GM21381 (cell line): ENCODE measurements around the gene MAGI1.

ENCODE experiments used
- ATAC-seq: cut with Tn5 transposase; IDR thresholded peaks from one replicate; pipeline ENCODE4 v1.9.1; 2021; ENCODE audit warnings: mild to moderate bottlenecking, moderate library complexity; ENCODE audit not compliant: unreplicated experiment

Gene MAGI1

DNA sequence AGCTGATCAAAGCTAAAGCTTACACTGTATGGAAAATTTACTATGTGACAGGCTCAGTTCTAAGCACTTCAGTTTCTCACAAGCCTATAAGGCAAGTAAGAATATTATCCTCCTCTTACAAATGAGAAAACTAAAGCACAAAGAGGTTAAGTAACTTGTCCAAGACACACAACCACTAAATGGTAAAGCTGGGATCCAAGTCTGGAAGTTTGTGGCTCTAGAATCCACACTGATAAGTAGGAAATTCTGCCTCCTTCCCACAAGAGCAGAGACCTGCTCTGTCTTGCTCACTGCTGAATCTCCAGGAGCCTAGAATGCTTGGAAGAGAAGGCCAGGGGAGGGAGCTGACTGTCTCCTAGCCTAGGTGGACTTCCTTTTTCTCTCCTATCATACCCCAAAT, 60.6 kb downstream of the MAGI1 start:
- no peak for ATAC-seq

GRCh38 chr3:65975032-65975431, 63.7 kb downstream of the MAGI1 start:
- ATAC-seq: no peak

DNA sequence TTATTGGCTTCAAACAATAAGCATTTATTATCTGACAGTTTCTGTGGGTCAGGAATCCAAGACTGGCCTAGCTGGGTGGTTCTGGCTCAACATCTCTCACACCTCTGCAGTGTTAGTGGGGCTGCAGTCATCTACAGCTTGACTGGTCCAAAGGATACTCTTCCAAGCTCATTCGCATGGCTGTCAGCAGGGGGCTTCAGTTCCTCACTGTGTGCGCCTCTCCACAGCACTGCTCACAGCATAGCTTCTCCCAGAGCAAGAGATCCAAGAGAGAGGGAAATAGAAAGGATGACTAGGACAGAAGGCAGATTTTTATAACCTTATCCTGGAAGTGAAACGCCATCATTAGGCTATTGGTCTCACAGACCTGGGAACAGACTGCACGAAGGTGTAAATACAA, 64.2 kb downstream of the MAGI1 start:
- no peak for ATAC-seq

DNA sequence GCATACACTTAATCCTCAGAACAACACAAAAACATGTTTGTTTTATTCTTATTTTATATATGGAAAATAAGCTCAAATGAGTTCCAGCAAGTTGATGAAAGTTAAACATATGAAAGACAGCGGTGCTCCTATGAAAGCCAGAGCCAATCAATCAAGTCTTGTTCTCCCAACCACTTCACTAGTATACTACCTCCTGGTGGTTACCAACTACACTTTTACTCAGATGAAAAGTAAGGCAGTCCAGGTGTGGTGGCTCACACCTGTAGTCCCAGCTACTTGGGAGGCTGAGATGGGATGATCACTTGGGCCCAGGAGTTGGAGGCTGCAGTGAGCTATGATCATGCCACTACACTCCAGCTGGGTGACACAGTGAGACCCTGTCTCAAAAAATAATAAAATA, 66.0 kb downstream of the MAGI1 start:
- ATAC-seq: no peak

DNA sequence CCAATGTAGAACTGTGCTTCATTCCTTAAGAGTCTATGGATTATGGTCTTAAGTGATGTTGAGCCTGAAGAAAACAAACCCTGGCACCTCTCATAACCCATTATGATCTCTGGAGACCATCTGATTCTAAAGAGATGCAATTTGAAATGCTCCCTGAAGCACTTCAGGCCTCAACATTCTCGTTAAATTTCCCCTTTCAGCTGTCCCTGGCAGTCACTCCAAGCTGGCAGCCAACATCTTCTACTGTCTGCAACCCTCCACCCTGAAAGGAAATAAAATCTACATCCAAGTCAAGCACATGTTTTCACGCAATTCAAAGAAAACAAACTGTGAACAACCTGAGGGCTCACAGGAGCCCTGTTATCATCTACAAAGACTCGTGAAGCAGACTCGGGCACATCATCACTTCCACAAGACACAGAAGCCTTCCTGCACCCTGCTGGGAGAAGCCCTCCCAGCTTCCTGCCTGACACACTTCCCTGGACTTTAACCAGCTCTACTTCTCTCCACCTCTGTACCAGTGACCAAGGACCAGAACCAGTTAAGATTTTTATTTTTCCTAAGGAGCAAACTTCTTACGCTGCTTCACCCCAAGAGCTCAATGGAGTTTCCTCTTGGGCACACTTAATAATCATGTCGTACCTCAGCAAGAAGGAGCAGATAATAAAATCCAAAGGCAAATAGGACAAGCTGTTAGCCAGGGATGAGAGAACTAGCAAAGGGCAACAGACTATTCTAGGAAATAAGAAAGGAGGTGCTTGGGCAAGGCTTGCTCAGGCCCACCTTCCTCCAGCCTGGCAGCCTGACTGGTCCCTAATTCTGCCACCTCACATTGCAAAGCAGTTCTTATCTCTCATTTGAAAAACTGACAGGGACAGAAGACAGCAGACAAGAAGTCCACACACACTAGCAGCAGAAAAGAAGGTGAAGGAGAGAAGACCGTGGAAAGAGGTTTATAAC, 67.1 kb downstream of the MAGI1 start:
- no peak for ATAC-seq

- ATAC-seq: no peak
Observed at GRCh38 chr3:65968996-65969395, 69.7 kb downstream of the MAGI1 start.

DNA sequence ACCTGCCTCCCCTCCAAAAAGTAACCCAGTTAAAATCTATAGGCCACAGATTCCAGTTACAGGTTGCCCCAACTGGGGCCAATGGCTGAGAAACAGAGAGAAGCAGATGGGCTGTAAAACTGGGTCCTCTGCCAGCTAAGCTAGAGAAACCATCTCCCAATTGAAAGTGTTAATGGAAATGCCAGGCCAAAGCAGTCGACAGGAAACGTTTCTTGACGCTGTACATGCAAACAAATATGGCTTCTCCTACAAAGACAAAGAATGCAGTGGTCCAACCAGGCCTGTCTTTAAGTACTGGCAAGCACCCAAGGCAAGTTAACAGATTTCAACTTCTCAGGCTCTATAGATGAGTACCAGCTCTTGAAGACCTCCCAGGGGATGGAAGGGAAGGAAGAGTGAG, 71.3 kb downstream of the MAGI1 start:
- ATAC-seq: no peak

DNA sequence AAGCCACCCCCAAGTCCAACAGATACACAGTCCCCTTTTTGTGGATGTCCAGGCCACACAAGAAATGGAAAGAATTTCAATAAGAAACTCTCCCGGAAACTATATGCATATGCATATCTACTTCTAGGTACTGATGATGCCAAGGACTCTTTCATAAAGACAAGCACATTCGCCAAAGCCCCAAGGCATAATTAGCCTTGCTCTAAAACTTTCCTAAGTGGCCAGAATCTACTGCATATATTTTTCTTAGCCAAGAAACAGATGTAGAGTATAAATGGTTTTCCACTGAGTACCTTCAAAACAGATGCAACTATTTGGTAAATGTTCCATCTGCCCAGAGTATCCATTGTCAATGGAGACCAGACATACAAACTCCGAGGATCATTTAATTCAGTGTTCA, 73.9 kb downstream of the MAGI1 start:
- ATAC-seq: no peak

DNA sequence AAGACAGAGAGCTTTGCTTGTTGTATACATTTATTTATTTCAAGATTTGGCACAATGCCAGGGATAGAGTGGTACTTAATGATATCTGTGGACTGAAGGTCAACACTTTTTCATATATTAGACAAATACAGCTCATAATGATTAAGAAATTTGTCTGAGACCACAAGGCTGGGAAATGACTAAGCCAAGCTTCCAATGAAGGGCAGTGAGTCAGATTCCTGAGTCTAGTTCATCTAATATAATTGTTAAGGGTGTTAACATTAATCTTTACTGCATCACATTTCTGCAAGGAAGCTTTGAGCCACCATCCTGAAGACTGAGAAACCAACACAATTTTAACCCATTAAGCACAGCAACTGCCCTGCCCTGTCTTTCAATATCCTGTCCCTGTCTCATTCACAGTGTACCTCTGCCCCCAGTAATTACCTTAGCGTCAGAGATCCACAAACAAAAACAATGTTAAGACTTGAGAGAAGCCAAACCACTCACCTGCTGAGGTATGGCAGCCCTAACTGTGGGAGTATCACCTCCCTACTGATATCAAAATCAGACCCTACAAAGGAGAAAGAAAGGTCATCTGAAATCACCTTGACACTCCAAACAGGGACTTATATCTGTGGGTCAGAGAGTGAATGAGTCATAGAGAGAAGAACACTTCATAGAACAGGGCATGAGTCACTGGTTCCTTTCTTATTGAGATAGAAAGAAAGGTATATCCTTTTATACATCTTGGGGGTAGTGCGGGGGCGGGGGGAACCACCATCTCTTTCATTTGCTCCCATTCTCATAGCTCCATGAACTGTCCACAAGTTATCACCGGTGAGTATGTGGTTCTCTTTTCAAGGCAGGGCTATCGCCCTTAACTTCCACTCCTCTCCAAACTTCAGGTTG, 74.7 kb downstream of the MAGI1 start:
- peak; percentile 94 for ATAC-seq

- ATAC-seq: no peak
Observed at GRCh38 chr3:65961733-65962132, 77.0 kb downstream of the MAGI1 start.

DNA sequence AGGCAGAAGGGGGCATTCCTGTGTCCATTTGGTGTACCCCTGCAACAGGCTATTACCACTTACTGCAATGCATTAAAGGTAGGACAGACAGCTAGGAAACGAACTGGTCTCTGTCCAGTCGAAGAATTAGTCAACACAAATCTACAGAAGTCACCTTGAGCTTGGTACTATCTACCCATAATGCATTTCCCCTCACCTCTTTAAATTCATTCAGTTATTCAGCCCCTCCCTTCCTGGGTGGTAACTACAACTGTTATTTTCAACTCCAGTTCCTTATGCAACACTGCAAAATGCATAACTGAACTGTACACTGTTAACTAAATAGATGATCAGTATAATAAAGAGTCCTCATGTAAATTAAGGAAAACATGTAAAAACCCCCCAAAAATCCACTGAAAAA, 77.6 kb downstream of the MAGI1 start:
- ATAC-seq: no peak

DNA sequence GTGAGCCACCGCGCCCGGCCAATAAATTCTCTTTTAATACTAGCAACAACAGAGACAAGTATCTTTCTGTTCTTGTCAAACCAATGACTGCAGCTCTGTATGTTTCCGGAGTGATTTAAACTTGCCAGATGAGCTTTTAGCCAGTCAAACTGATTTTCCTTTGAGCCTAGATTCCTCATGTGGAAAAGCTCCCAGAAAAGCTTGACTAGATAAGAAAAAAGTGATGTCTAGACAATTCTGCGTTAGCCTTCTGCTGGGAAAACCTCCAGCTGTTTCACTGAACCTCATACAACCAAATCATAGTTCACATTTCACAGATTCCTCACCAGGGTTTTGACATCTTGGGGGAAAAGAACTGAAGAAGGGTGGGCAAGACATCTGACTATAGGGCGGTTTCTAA, 78.6 kb downstream of the MAGI1 start:
- no peak for ATAC-seq

GRCh38 chr3:65958216-65958615, 80.5 kb downstream of the MAGI1 start:
- ATAC-seq: no peak

DNA sequence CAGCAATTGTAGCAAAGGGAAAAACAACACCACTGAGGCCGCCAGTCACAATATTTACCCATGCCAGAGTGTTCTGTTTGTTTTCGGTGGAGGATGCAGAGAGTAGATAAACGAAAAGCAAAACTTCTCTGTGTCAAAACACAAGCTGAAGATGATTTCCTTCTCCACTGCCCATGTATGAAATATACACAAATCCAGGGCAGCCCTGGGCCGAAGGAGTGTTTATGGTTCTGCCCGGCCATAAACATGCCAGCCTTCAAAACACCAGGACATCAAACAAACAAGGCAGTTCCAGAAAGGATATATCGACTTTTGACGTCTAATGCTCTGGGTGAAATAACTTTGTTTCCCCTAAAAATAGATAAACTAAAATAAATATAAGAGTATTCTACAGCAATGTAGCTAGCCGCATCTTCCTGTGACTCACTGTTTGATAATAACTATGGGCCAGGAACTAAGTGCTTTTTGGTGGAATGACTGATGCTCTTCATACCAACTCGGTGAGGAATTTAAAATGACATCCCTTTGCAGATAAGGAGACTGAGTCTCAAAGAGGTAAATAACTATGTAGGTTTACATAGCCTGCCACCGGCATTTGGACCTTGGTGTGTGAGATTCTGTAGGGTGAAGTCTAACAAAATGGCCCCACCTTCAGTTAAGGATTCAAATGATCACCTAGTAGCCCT, 82.8 kb downstream of the MAGI1 start:
- no peak for ATAC-seq

- no peak for ATAC-seq
Observed at GRCh38 chr3:65953881-65954733, 84.6 kb downstream of the MAGI1 start.

- ATAC-seq: no peak
Observed at GRCh38 chr3:65953301-65953812, 85.4 kb downstream of the MAGI1 start.

DNA sequence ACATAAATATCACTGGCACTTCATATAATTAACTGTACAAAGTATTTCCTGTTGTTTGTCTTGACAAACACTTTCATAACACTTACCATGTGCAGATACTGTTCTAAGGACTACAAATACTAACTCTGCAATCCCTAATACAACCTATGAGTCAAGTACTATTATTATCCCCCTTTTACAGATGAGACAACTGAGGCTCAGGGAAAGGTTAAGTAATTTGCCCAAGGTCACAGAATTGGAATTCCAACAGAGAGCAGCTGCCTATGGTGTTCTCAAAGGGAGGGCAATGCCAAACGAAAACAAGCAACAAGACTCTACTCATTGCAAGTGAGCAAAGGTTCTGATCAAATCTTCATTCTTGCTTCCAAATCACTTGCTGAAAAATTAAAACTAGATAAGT, 85.9 kb downstream of the MAGI1 start:
- no peak for ATAC-seq

- ATAC-seq: no peak
Observed at GRCh38 chr3:65951836-65952505, 86.7 kb downstream of the MAGI1 start.
